Tibial nerve (tissue), 4 donors: ENCODE results near the gene MERTK. TPM values are rescaled to one million over a fixed set of nuclear protein-coding genes. Genes with fewer than 3 reads are reported as not detected.
A peak's percentile ranks its signal among the peaks of the same experiment; 100 is the strongest.

ENCODE experiments used
- DNase-seq, 2 donors: peaks; one replicate each; pipeline ENCODE4 v3.0.0-alpha.2; 2019; ENCODE audit warnings: low spot score in 2 of 2
- H3K27ac ChIP-seq, 4 donors: fragments of 200-600 bp; sonication (generic) in 3 of 4; one replicate each; pipeline ENCODE4 v1.5.1; 2017 to 2019; ENCODE audit warnings: mild to moderate bottlenecking in 1 of 4
- H3K27me3 ChIP-seq, 2 donors: fragments of 200-600 bp; sonication (generic) in 1 of 2; one replicate each; pipeline versions ENCODE4 v1.5.1 to v1.6.0; 2017 to 2019
- H3K36me3 ChIP-seq, 3 donors: fragments of 200-600 bp; sonication (generic); one replicate each; pipeline ENCODE4 v1.5.1; 2018 to 2019
- H3K4me1 ChIP-seq, 4 donors: fragments of 200-600 bp; sonication (generic) in 3 of 4; one replicate each; pipeline ENCODE4 v1.5.1; 2017 to 2019
- H3K4me3 ChIP-seq, 4 donors: fragments of 200-600 bp; sonication (generic) in 3 of 4; one replicate each; pipeline ENCODE4 v1.5.1; 2017 to 2019; ENCODE audit warnings: mild to moderate bottlenecking in 1 of 4, moderate library complexity in 1 of 4
- H3K9me3 ChIP-seq, 4 donors: fragments of 200-600 bp; sonication (generic) in 3 of 4; one replicate each; pipeline ENCODE4 v1.5.1; 2017 to 2019
- CTCF ChIP-seq, 5 experiments: fragments of 200-600 bp in 3 of 5; fragments of 450-650 bp in 2 of 5; sonication (generic) in 3 of 5; IDR thresholded peaks; one replicate each; pipeline ENCODE4 v1.5.1; 2016 to 2019; ENCODE audit warnings: antibody characterized with exemption in 5 of 5, mild to moderate bottlenecking in 3 of 5, moderate library complexity in 2 of 5
- EP300 ChIP-seq, 2 donors: sonication (generic); formaldehyde crosslinking; IDR thresholded peaks; one replicate each; pipeline ENCODE4 v1.6.1; 2017; ENCODE audit warnings: antibody characterized with exemption in 2 of 2, mild to moderate bottlenecking in 1 of 2
- POLR2A ChIP-seq, 2 donors: fragments of 450-650 bp; IDR thresholded peaks; one replicate each; pipeline ENCODE4 v1.6.1; 2017; ENCODE audit warnings: antibody characterized with exemption in 2 of 2, mild to moderate bottlenecking in 2 of 2, moderate library complexity in 2 of 2
- WGBS, 2 donors: methylation state at CpG; one replicate each; pipeline ENCODE4 v1.1.5; 2018; 5-methylcytosine and 5-hydroxymethylcytosine counted together
- total RNA-seq, 4 donors: library from RNA; depleted of rRNA; stranded (reverse); fragments of >200 nt; gene quantifications; one replicate each; pipeline ENCODE4 v1.1.0, GENCODE V29; 2016

Gene MERTK
- total RNA-seq, 4 donors from 2014 or later = 22.7 to 61.8 (median 29.3) TPM

GRCh38 chr2:111975053-111975552 lies 76.7 kb downstream of the MERTK start:
- 43 to 65% methylated on average over 11 of the region's 11 CpGs for WGBS, 2 donors
- Histone ChIP-seq H3K27ac (no peak overlapping the region), H3K4me1 (no peaks in the 10 kb centered on the region), H3K36me3 (peaks cover 0 to 26% (median 0%) of the 10 kb centered on the region in 3 donors), H3K9me3 (peaks cover 0 to 11% (median 0%) of the 10 kb centered on the region in 4 donors), H3K4me3 (no peak overlapping the region), H3K27me3 (no peaks in the 10 kb centered on the region)
- TF ChIP-seq EP300 (IDR thresholded peaks at IDR 0.05) (peak in 1 of 2 donors; percentile 72), CTCF (IDR thresholded peaks at IDR 0.05) (no peak)
- no peak for DNase-seq

GRCh38 chr2:111975819-111976218 lies 77.4 kb downstream of the MERTK start:
- DNase-seq = no peak
- H3K4me3 ChIP-seq = no peak overlapping the region
- WGBS, 2 donors = 69 to 82% methylated on average over 6 of the region's 6 CpGs
- TF ChIP-seq CTCF (IDR thresholded peaks at IDR 0.05) (no peak), EP300 (IDR thresholded peaks at IDR 0.05) (no peak), POLR2A (IDR thresholded peaks at IDR 0.05) (no peak)
- no peaks in the 10 kb centered on the region for H3K27me3 ChIP-seq
- H3K36me3 ChIP-seq = peaks cover 0 to 26% (median 0%) of the 10 kb centered on the region in 3 donors
- H3K27ac ChIP-seq = no peak overlapping the region
- no peaks in the 10 kb centered on the region for H3K4me1 ChIP-seq
- peaks cover 0 to 11% (median 0%) of the 10 kb centered on the region in 4 donors for H3K9me3 ChIP-seq

- 94 to 95% methylated on average over 1 of the region's 1 CpG for WGBS, 2 donors
Observed at GRCh38 chr2:111977240-111977639, 78.8 kb downstream of the MERTK start.

GRCh38 chr2:111978452-111979170 lies 80.2 kb downstream of the MERTK start:
- DNase-seq = no peak
- no peaks in the 10 kb centered on the region for H3K4me1 ChIP-seq
- WGBS, 2 donors = 59 to 60% methylated on average over 7 of the region's 7 CpGs

More at GRCh38 chr2:111977240-111977639, 78.8 kb downstream of the MERTK start:
- no peak overlapping the region for H3K4me3 ChIP-seq
- H3K4me1 ChIP-seq = no peaks in the 10 kb centered on the region
- no peaks in the 10 kb centered on the region for H3K27me3 ChIP-seq
- TF ChIP-seq CTCF (IDR thresholded peaks at IDR 0.05) (no peak), EP300 (IDR thresholded peaks at IDR 0.05) (no peak), POLR2A (IDR thresholded peaks at IDR 0.05) (no peak)
- peaks cover 0 to 26% (median 0%) of the 10 kb centered on the region in 3 donors for H3K36me3 ChIP-seq
- no peak overlapping the region for H3K27ac ChIP-seq
- H3K9me3 ChIP-seq = peaks cover 0 to 11% (median 0%) of the 10 kb centered on the region in 4 donors
- DNase-seq = no peak

More at GRCh38 chr2:111978452-111979170, 80.2 kb downstream of the MERTK start:
- Histone ChIP-seq H3K9me3 (peaks cover 0 to 11% (median 0%) of the 10 kb centered on the region in 4 donors), H3K4me3 (no peak overlapping the region), H3K27ac (no peak overlapping the region), H3K36me3 (peaks cover 0 to 37% (median 0%) of the 10 kb centered on the region in 3 donors), H3K27me3 (no peaks in the 10 kb centered on the region)
- TF ChIP-seq CTCF (IDR thresholded peaks at IDR 0.05) (no peak), POLR2A (IDR thresholded peaks at IDR 0.05) (no peak), EP300 (IDR thresholded peaks at IDR 0.05) (no peak)
